Measurements from ENCODE around the gene MAPK10. TPM values are rescaled to one million over a fixed set of nuclear protein-coding genes. Genes with fewer than 3 reads are reported as not detected.

Gene MAPK10
- total RNA-seq, 1 donor from 2014 or later: 92.6 TPM

DNA sequence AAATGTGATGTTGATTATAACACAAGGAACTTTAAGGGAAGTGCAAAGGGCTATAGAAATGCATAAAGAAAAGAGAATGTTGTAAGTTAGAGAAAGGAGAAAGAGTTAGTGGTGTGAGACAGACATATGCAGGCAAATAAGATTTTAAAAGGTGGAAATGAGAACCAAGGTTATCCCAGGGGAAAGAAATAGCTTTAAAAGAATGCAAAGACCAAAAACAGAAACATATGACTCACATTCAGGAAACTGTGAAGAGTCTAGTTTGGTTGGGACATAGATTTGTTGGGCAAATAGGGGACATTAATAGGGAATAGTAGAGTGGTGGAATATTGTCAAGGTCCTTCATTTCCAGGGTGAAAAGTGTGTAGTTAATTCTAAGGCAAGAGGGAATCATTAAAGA, 52.4 kb downstream of the MAPK10 start:
- no peaks in the 10 kb centered on the region for H3K9me3 Mint-ChIP-seq (ENCODE audit: unreplicated experiment)
- peaks cover 2% of the 10 kb centered on the region for H3K27me3 Mint-ChIP-seq (ENCODE audit: unreplicated experiment)
- H3K4me3 Mint-ChIP-seq (ENCODE audit: unreplicated experiment): no peak overlapping the region
- TF ChIP-seq, protein P1, sequence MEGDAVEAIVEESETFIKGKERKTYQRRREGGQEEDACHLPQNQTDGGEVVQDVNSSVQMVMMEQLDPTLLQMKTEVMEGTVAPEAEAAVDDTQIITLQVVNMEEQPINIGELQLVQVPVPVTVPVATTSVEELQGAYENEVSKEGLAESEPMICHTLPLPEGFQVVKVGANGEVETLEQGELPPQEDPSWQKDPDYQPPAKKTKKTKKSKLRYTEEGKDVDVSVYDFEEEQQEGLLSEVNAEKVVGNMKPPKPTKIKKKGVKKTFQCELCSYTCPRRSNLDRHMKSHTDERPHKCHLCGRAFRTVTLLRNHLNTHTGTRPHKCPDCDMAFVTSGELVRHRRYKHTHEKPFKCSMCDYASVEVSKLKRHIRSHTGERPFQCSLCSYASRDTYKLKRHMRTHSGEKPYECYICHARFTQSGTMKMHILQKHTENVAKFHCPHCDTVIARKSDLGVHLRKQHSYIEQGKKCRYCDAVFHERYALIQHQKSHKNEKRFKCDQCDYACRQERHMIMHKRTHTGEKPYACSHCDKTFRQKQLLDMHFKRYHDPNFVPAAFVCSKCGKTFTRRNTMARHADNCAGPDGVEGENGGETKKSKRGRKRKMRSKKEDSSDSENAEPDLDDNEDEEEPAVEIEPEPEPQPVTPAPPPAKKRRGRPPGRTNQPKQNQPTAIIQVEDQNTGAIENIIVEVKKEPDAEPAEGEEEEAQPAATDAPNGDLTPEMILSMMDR (IDR thresholded peaks at IDR 0.05; ENCODE audit: partially characterized antibody, unreplicated experiment): no peak
- no peak overlapping the region for H3K27ac Mint-ChIP-seq (ENCODE audit: unreplicated experiment)
- H3K4me1 Mint-ChIP-seq (ENCODE audit: low read depth, unreplicated experiment): no peaks in the 10 kb centered on the region
- H3K36me3 Mint-ChIP-seq (ENCODE audit: unreplicated experiment): peaks cover 5% of the 10 kb centered on the region
- no peak for DNase-seq

DNA sequence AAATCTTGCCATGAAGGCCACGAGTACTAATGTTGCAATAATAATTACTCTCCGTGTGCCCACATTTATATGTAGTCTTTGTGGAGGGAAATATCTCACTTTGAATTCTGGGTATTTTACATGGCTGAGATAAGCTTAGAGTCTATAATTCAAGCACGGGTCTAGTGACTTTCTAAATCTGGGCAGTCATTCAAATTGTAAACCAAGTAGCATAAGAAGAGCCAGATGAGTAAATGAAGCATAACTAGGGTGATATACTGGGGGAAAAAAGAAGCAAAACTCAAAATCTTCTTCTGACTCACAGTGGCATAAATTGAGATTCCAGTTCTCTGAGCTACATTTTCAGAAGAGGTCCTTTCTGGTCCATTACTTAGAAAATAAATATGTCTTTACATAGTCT, 53.0 kb downstream of the MAPK10 start:
- Mint-ChIP-seq H3K9me3 (ENCODE audit: unreplicated experiment) (no peaks in the 10 kb centered on the region), H3K4me1 (ENCODE audit: low read depth, unreplicated experiment) (no peaks in the 10 kb centered on the region), H3K36me3 (ENCODE audit: unreplicated experiment) (peaks cover 5% of the 10 kb centered on the region), H3K27me3 (ENCODE audit: unreplicated experiment) (peaks cover 2% of the 10 kb centered on the region), H3K4me3 (ENCODE audit: unreplicated experiment) (no peak overlapping the region), H3K27ac (ENCODE audit: unreplicated experiment) (no peak overlapping the region)
- DNase-seq: no peak
- TF ChIP-seq, protein P1 (IDR thresholded peaks at IDR 0.05; ENCODE audit: partially characterized antibody, unreplicated experiment): no peak

DNA sequence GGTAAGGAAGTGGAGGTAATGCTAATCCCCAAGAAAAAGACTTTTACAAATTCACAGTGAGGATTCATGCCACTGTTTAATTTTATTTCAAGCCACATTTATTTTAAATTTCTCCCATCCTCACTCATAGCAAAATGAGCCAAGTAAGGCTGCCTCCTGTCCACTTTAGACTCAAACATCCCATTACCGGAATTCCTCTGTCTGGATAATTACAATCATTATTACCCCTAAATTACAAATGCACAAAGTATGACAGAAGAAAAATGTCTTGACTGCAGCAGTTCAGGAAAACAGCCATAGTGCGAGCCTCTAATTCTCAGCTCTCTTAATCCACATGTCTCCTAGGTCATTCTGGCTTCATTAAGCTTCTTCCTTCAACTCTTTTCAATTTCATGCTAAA, 57.0 kb downstream of the MAPK10 start:
- peaks cover 5% of the 10 kb centered on the region for H3K36me3 Mint-ChIP-seq (ENCODE audit: unreplicated experiment)
- no peaks in the 10 kb centered on the region for H3K4me1 Mint-ChIP-seq (ENCODE audit: low read depth, unreplicated experiment)
- no peak overlapping the region for H3K4me3 Mint-ChIP-seq (ENCODE audit: unreplicated experiment)
- H3K9me3 Mint-ChIP-seq (ENCODE audit: unreplicated experiment): peaks cover under 1% of the 10 kb centered on the region
- peaks cover 3% of the 10 kb centered on the region for H3K27me3 Mint-ChIP-seq (ENCODE audit: unreplicated experiment)
- TF ChIP-seq, protein P1 (IDR thresholded peaks at IDR 0.05; ENCODE audit: partially characterized antibody, unreplicated experiment): no peak
- H3K27ac Mint-ChIP-seq (ENCODE audit: unreplicated experiment): no peak overlapping the region
- DNase-seq: no peak

DNA sequence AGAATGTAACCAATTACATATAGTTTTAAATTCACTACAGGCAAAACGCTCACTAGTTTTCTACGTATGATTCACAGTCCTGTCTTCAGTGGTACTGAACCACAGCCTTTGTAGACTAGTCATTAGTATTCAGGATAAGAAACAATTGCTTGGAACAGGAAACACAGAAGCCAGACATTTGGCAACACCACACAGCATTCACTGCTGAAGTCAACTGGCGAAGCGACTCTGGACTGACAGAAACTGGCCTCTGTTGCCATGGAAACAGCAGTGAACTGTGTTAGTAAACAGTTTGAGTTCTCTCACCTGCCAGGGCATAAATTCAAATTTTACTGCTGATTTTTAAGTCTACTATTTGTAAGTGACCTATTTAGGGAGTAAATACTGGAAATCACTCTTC, 57.6 kb downstream of the MAPK10 start:
- Mint-ChIP-seq H3K27ac (ENCODE audit: unreplicated experiment) (no peak overlapping the region), H3K4me1 (ENCODE audit: low read depth, unreplicated experiment) (no peaks in the 10 kb centered on the region), H3K27me3 (ENCODE audit: unreplicated experiment) (peaks cover 3% of the 10 kb centered on the region), H3K9me3 (ENCODE audit: unreplicated experiment) (peaks cover 2% of the 10 kb centered on the region), H3K4me3 (ENCODE audit: unreplicated experiment) (no peak overlapping the region), H3K36me3 (ENCODE audit: unreplicated experiment) (peaks cover 5% of the 10 kb centered on the region)
- TF ChIP-seq, protein P1 (IDR thresholded peaks at IDR 0.05; ENCODE audit: partially characterized antibody, unreplicated experiment): no peak
- no peak for DNase-seq

DNA sequence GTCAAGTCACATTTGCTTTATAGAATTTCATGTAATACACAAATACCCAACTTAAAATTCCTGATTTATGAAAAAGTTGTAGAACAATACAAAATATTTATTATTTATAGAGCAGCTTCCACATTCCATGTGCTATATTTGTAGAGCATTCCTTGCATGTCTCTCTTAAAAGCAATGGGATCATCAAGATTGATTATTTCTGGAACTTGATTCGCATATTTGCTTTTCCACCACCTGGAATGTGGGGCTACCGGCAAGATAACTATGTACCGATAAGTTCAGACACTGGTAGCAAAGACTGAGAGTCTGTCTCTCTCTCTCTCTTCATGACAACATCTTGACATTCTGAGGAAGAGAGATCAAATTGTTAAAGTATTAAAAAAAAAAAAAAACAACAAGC, 59.3 kb downstream of the MAPK10 start:
- no peak overlapping the region for H3K27ac Mint-ChIP-seq (ENCODE audit: unreplicated experiment)
- peaks cover 2% of the 10 kb centered on the region for H3K9me3 Mint-ChIP-seq (ENCODE audit: unreplicated experiment)
- peaks cover 5% of the 10 kb centered on the region for H3K36me3 Mint-ChIP-seq (ENCODE audit: unreplicated experiment)
- TF ChIP-seq, protein P1 (IDR thresholded peaks at IDR 0.05; ENCODE audit: partially characterized antibody, unreplicated experiment): no peak
- H3K27me3 Mint-ChIP-seq (ENCODE audit: unreplicated experiment): peaks cover 2% of the 10 kb centered on the region
- no peak for DNase-seq
- H3K4me3 Mint-ChIP-seq (ENCODE audit: unreplicated experiment): no peak overlapping the region
- H3K4me1 Mint-ChIP-seq (ENCODE audit: low read depth, unreplicated experiment): no peaks in the 10 kb centered on the region

All from glutamatergic neuron (in vitro differentiated cells).